Spleen (tissue), 7 donors: Measurements from ENCODE around the gene SDC1.

ENCODE experiments used
- CTCF ChIP-seq, 11 experiments: fragments of 200-600 bp in 7 of 11; fragments of 450-650 bp in 4 of 11; sonication (generic) in 4 of 11; IDR thresholded peaks in 8 of 11; conservative IDR thresholded peaks in 3 of 11; 1 replicate in 7 of 11; 2 replicates in 4 of 11; pipeline versions ENCODE4 v1.4.0 to v1.8.0; 2016 to 2021; ENCODE audit warnings: antibody characterized with exemption in 11 of 11, inconsistent platforms in 4 of 11, mild to moderate bottlenecking in 1 of 11
- POLR2A ChIP-seq, 3 donors: fragments of 450-650 bp; IDR thresholded peaks; one replicate each; pipeline ENCODE4 v1.5.1; 2017; ENCODE audit warnings: antibody characterized with exemption in 3 of 3, mild to moderate bottlenecking in 1 of 3
- POLR2AphosphoS5 ChIP-seq, 3 donors: sonication (generic); formaldehyde crosslinking; IDR thresholded peaks; one replicate each; pipeline ENCODE4 v1.5.1; 2017; ENCODE audit warnings: antibody characterized with exemption in 3 of 3
- donor health status: DM: no; HTN: no; CAD: no; lungs with moderate emphysema.
- donor health status: DM: no; HTN: no; CAD: no.
- donor health status: DM: no; HTN: no; CAD: no.

- TF ChIP-seq POLR2A (IDR thresholded peaks at IDR 0.05) (no peak), CTCF (IDR thresholded peaks at IDR 0.05 in 8 of 11, conservative IDR thresholded peaks at IDR 0.05 in 3 of 11) (no peak), POLR2AphosphoS5 (IDR thresholded peaks at IDR 0.05) (no peak)
These were observed 55.9 kb downstream of the SDC1 start for GRCh38 chr2:20168727-20169696.
